HG02759 (cell line): ENCODE data around the gene VPS45.
A peak's percentile ranks its signal among the peaks of the same experiment; 100 is the strongest.
"Not testable (repeated sequence)": the region's sequence is repeated elsewhere in the genome, so short reads cannot be mapped to it uniquely, and the experiment has no call there.

ENCODE experiments used
- ATAC-seq: cut with Tn5 transposase; IDR thresholded peaks from one replicate; pipeline ENCODE4 v1.9.1; 2021; ENCODE audit warnings: mild to moderate bottlenecking, moderate library complexity; ENCODE audit not compliant: unreplicated experiment

VPS45 gene

GRCh38 chr1:150126811-150127210, 59.2 kb downstream of the VPS45 start:
- ATAC-seq, result no peak

GRCh38 chr1:150127464-150127863, 59.9 kb downstream of the VPS45 start:
- no peak for ATAC-seq

GRCh38 chr1:150127868-150128267, 60.3 kb downstream of the VPS45 start:
- ATAC-seq, result no peak

- no peak for ATAC-seq
These were observed 64.8 kb downstream of the VPS45 start for GRCh38 chr1:150132372-150132771.

GRCh38 chr1:150134537-150134936, 67.0 kb downstream of the VPS45 start:
- no peak for ATAC-seq

GRCh38 chr1:150135400-150135799, 67.8 kb downstream of the VPS45 start:
- ATAC-seq, result not testable (repeated sequence)

- ATAC-seq, result no peak
These were observed 70.5 kb downstream of the VPS45 start for GRCh38 chr1:150138044-150138443.

- ATAC-seq, result no peak
These were observed 73.9 kb downstream of the VPS45 start for GRCh38 chr1:150141452-150141851.

- no peak for ATAC-seq
These were observed 74.5 kb downstream of the VPS45 start for GRCh38 chr1:150142083-150142482.

GRCh38 chr1:150144606-150145005, 77.0 kb downstream of the VPS45 start:
- ATAC-seq, result no peak

GRCh38 chr1:150146016-150146415, 78.4 kb downstream of the VPS45 start:
- not testable (repeated sequence) for ATAC-seq

- no peak for ATAC-seq
These were observed 79.4 kb downstream of the VPS45 start for GRCh38 chr1:150146849-150147542.

GRCh38 chr1:150148837-150149270, 81.3 kb downstream of the VPS45 start:
- no peak for ATAC-seq

- peak; percentile 53 for ATAC-seq
These were observed 81.9 kb downstream of the VPS45 start, which contains the start of gene PLEKHO1 for GRCh38 chr1:150149271-150150132. TSS of gene PLEKHO1 (plus strand) at chr1:150149916. CDS start at chr1:150150258, 342 bp downstream.

- ATAC-seq, result no peak
These were observed 82.8 kb downstream of the VPS45 start for GRCh38 chr1:150150133-150151021.

- peak; percentile 31 for ATAC-seq
These were observed 84.0 kb downstream of the VPS45 start for GRCh38 chr1:150151291-150152181.

- no peak for ATAC-seq
These were observed 84.6 kb downstream of the VPS45 start for GRCh38 chr1:150152182-150152536.

- no peak for ATAC-seq
These were observed 85.3 kb downstream of the VPS45 start for GRCh38 chr1:150152772-150153456.

GRCh38 chr1:150154143-150154542, 86.6 kb downstream of the VPS45 start:
- ATAC-seq, result no peak
